T-helper 17 cell (primary cell): Measurements from ENCODE around the gene TRAPPC11. TPM values are rescaled to one million over a fixed set of nuclear protein-coding genes. Genes with fewer than 3 reads are reported as not detected.
"Not testable (repeated sequence)": the region's sequence is repeated elsewhere in the genome, so short reads cannot be mapped to it uniquely, and the experiment has no call there.

ENCODE experiments used
- ATAC-seq: fragments of 150-1000 bp; cut with Tn5 transposase; 2 replicates; pipeline ENCODE4 v1.10.0; 2021; ENCODE audit warnings: mild to moderate bottlenecking, moderate library complexity
- DNase-seq, 3 donors: peaks; one replicate each; pipeline versions ENCODE4 v3.0.0 to v3.0.0-alpha.2; 2020 to 2021
- H3K9me3 ChIP-seq: one replicate; pipeline ENCODE4 v1.7.0; 2013; ENCODE audit warnings: low read length, mild to moderate bottlenecking; ENCODE audit not compliant: control insufficient read depth, poor library complexity, severe bottlenecking
- H3K27ac Mint-ChIP-seq: one replicate; pipeline ENCODE4 v1.8.0; 2022; ENCODE audit warnings: mild to moderate bottlenecking, moderate library complexity, mixed read lengths
- H3K27me3 Mint-ChIP-seq: one replicate; pipeline ENCODE4 v1.8.0; 2022; ENCODE audit warnings: mixed read lengths
- H3K36me3 Mint-ChIP-seq: one replicate; pipeline ENCODE4 v1.8.0; 2022; ENCODE audit warnings: low read depth, mixed read lengths
- H3K4me1 Mint-ChIP-seq: one replicate; pipeline ENCODE4 v1.8.0; 2022; ENCODE audit warnings: mild to moderate bottlenecking, mixed read lengths
- H3K4me3 Mint-ChIP-seq: one replicate; pipeline ENCODE4 v1.8.0; 2022; ENCODE audit warnings: mild to moderate bottlenecking, moderate library complexity, mixed read lengths
- total RNA-seq, 4 donors: library from RNA in 2 of 4; stranded (reverse) in 2 of 4; gene quantifications; one replicate each; pipeline ENCODE4 v1.2.3 and lab custom pipeline; 2022 to 2026

The TRAPPC11 gene
- total RNA-seq (10 to 100 TPM; 24.7 to 27.3 TPM), total RNA-seq (lab: John Stamatoyannopoulos, UW) (53.7 to 95.4 reads per million in 2 donors)

DNA sequence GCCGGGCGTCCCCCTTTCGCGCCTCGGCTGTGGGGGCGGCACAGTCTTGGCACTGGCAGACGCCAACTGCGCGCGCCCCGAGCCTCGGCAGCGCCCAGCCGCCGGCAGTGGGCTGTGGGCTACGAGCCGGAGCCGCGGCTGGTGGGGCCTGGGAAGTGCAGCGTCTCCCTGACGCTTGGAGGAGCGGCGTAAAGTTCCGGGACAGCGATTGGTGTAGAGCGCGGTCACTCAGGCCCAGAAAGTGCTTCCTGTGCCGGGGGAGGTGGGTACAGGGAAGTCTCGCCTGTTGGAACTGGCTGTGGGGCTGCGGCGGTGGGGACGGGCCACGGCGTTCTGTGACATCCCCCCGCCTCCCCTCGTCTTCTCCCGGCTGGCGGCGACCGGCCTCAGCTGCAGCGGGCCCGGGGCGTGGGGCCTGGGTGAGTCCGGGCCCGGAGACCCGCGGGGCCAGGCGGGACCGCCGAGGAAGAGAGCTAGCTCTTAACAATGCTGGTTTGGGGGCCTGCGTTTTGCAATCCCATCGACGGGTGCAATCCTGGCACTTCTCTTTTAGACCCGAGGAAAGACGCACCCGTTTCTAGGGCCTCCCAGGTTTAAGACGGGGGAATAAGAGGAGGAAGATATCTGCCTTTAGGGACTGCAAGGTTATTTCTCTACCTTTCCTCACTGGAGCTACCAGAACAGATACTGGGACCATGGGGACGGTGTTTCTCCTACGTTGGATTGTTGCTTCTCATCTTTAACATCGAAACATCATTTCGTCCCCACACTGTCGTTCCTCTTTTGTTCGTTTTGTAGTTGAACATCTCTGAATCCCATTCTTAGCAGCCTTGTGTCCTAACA, at the start of gene TRAPPC11, which contains the start of gene RWDD4:
TRAPPC11 (plus strand) TSS at position 265 of the 843 bp plus-strand sequence. CDS start 4,575 bp downstream, outside the sequence.
RWDD4 (minus strand) TSS at position 157 of the 843 bp plus-strand sequence. CDS start 233 bp downstream, outside the sequence.
- H3K27me3 Mint-ChIP-seq, result no peaks in the 10 kb centered on the region
- DNase-seq (peak; percentile 89 to 93 (median 92)), ATAC-seq (peak; percentile 99)
- peak within 1 kb of the TSS; percentile 97 for H3K4me3 Mint-ChIP-seq
- peak within 1 kb of the TSS; percentile 94 for H3K27ac Mint-ChIP-seq
- peaks cover 27% of the 10 kb centered on the region for H3K4me1 Mint-ChIP-seq
- no peaks in the 10 kb centered on the region for H3K9me3 ChIP-seq
- peaks cover 3% of the 10 kb centered on the region for H3K36me3 Mint-ChIP-seq

DNA sequence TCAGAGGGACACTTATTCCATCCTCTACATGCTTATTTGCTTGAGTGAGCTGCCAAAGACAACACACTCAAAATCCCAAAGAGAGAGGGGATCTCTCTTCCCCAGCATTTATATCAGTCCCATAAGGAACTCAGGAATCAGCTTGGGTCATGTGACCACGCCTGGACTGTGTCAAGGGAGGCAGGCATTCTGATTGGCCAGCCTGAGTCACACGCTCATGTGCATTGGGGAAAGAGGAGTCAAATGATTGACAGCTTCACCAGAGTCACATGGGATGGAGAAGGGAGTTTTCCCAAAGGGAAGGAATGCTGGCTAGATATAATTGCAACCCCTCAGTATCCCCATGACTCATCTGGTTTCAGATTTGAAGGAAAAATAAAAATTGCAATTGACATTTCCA, 49.1 kb upstream of the TRAPPC11 start:
- no peaks in the 10 kb centered on the region for H3K9me3 ChIP-seq
- no peak for DNase-seq
- Mint-ChIP-seq H3K27me3 (peaks cover 20% of the 10 kb centered on the region), H3K36me3 (peaks cover 2% of the 10 kb centered on the region), H3K27ac (no peak overlapping the region), H3K4me1 (no peaks in the 10 kb centered on the region), H3K4me3 (no peak overlapping the region)
- ATAC-seq, result no peak

DNA sequence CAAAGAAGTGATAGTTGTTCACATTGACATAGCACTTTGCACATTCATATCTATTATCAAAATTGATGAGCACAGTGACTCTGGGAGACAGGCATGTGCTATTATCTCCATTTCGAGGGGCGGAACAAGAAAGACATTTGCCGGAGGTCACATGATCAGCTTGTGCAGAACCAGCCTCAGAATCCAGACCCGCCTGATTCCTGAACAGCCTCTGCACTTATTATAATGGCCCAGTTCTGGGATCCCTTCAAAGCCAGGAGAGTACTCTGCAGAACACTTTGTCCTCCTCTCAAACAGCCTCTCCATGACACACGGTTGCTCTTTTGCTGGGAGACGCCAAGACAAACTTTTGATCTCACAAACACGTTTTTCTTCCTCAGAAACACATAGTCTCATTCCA, 48.5 kb upstream of the TRAPPC11 start:
- ATAC-seq, result no peak
- Mint-ChIP-seq H3K4me3 (no peak overlapping the region), H3K27me3 (peaks cover 26% of the 10 kb centered on the region), H3K4me1 (no peaks in the 10 kb centered on the region), H3K36me3 (peaks cover 2% of the 10 kb centered on the region), H3K27ac (no peak overlapping the region)
- no peak for DNase-seq
- no peaks in the 10 kb centered on the region for H3K9me3 ChIP-seq

DNA sequence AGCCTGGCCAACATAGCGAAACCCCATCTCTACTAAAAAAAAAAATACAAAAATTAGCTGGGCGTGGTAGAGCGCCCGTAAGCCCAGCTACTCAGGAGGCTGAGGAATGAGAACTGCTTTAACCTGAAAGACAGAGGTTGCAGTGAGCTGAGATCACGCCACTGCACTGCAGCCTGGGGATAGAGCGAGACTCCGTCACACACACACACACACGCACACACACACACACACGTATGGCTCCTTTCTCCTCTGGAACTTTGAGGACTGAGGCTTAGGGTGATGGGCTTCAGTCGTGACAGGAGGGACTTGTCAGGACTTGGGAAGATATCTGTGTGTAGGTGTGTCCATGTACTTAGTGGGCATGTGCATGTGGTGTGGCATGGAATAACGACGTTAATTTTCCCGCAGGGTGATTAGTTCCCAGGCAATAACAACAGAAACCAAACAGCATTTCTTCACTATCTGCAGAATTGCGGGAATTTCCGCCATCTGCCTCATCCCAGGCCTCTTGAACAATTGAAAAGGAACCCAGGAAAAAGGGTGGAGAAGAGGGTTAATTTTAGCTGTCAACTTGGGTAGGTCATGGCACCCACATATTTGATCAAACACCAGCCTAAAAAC, 47.8 kb upstream of the TRAPPC11 start:
- Mint-ChIP-seq H3K27me3 (peaks cover 31% of the 10 kb centered on the region), H3K4me3 (no peak overlapping the region), H3K27ac (no peak overlapping the region), H3K4me1 (no peaks in the 10 kb centered on the region), H3K36me3 (peaks cover 2% of the 10 kb centered on the region)
- no peak for ATAC-seq
- no peaks in the 10 kb centered on the region for H3K9me3 ChIP-seq
- DNase-seq, result no peak

DNA sequence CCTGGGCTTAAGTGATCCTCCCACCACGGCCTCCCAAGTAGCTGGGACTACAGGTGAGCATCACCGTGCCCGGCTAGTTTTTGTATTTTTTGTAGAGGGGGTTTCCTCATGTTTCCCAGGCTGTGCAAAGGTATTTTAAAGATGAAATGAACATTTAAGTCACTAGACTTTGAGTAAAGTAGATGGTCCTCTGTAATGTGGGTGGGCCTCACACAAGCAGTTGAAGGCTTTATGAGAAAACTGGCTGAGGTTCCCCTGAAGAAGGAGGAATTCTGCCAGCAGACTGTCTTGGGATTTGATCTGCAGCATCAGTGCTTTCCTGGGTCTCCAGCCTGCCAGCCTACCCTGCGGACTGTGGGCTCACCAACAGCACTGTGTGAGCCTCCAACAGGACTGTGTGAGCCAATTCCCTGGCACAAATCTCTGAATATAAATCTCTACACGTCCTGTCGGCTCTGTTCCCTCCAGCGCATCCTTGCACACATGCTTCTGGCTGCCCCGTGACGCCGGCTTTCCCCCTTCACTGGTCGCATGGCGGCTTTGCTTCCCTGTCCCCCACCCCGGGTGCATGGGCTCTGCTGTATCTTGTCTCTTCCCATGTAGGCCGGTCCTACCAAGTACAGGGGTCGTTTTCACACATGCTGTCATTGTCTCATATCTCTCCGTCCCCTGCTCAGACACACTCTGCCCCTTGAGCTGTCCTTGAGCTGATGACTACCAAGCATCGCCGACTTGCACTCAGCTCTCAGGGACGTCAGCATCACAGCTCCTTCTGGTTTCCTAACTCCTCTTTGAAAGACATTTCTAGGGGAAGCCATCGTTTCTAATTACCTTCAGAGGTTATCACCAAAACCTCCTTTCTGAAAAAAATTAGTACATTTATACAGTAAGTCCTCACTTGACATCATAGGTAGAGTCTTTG, 46.5 kb upstream of the TRAPPC11 start:
- Mint-ChIP-seq H3K27me3 (peaks cover 23% of the 10 kb centered on the region), H3K4me3 (no peak overlapping the region), H3K36me3 (peaks cover 2% of the 10 kb centered on the region), H3K4me1 (peaks cover 2% of the 10 kb centered on the region), H3K27ac (peak overlapping the region; percentile 60)
- DNase-seq (no peak), ATAC-seq (no peak)
- no peaks in the 10 kb centered on the region for H3K9me3 ChIP-seq

DNA sequence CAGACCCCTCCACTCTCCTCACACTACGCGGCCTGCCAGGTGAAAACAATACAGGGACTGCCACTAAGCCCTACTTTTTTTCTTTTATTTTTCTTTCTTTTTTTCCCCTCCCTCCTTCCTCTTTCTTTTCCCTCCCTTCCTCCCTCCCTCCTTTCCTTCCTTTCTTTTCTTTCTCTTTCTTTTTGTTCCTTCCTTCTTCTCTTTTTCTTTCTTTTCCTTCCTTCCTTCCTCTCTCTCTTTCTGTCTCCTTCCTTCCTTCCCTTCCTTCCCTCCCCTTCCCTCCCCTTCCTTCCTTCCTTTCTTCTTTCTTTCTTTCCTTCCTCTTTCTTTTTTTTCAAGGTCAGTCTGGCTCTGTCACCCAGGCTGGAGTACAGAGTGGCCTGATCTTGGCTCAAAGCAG, 42.0 kb upstream of the TRAPPC11 start:
- Mint-ChIP-seq H3K4me1 (peaks cover 3% of the 10 kb centered on the region), H3K4me3 (no peak overlapping the region), H3K27me3 (peaks cover 23% of the 10 kb centered on the region), H3K27ac (peak overlapping the region; percentile 57), H3K36me3 (peaks cover 2% of the 10 kb centered on the region)
- no peak for ATAC-seq
- H3K9me3 ChIP-seq, result no peaks in the 10 kb centered on the region
- no peak for DNase-seq

DNA sequence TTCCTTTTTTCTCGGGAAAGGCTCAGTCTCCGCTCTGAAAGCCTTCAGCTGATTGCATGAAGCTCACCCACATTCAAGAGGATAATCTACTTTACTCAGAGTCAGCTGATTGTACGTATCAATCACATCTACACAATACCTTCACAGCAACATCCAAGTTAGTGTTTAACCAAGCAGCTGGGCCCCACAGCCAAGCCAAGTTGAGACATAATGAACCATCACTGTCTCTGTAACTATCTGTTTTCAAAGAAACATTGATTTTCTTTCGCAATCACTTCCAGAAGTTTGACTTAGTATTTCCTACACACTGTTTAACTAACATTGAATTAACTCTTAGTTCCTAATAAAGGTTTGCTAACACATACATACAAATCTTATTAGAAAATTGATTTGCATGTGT, 40.4 kb upstream of the TRAPPC11 start:
- Mint-ChIP-seq H3K27ac (no peak overlapping the region), H3K4me3 (no peak overlapping the region), H3K27me3 (peaks cover 15% of the 10 kb centered on the region), H3K36me3 (peaks cover 2% of the 10 kb centered on the region), H3K4me1 (peaks cover 3% of the 10 kb centered on the region)
- H3K9me3 ChIP-seq, result no peaks in the 10 kb centered on the region
- ATAC-seq (no peak), DNase-seq (no peak)

DNA sequence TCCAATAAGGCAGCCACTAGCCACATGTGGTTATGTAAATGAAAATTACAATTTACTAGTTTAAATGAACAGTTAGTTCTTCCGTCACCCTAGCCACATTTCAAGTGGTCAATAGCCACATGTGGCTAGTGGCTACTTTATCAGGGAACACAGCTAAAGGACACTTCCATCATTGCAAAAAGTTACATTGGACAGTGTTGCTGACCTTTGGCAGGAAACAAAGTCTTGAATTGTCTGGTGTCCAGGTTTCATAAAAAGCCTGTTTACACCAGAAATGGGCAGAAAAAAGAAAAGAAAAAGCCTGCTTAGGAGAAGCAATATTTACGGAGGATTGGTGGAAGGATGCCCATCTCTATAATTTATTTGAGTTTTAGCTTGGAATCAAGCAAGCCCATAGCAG, 38.7 kb upstream of the TRAPPC11 start:
- Mint-ChIP-seq H3K36me3 (peaks cover 2% of the 10 kb centered on the region), H3K4me3 (no peak overlapping the region)
- no peaks in the 10 kb centered on the region for H3K9me3 ChIP-seq

DNA sequence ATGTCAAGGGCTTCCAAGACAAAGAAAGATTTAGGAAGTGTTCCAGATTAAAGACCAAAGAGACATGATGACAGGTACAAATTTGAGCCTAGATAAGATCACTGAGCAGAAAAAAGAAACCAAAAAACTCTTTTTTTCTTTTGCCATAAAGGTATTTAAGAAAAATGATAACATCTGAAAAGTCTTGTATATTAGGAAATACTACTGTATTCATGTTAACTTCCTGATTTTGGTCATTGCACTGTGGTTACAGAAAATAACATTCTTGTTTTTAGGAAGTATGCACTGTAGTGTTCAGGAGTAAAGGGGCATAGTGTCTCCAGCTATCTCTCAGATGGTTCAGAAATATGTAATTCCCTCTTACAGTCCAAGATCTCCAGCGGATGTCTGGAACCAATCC, 37.2 kb upstream of the TRAPPC11 start:
- ATAC-seq (no peak), DNase-seq (no peak)
- H3K36me3 Mint-ChIP-seq, result peaks cover under 1% of the 10 kb centered on the region
- H3K9me3 ChIP-seq, result no peaks in the 10 kb centered on the region
- no peak overlapping the region for H3K4me3 Mint-ChIP-seq
- H3K4me1 Mint-ChIP-seq, result peaks cover 3% of the 10 kb centered on the region
- no peak overlapping the region for H3K27ac Mint-ChIP-seq
- peaks cover 6% of the 10 kb centered on the region for H3K27me3 Mint-ChIP-seq

More for the DNA sequence above, 38.7 kb upstream of the TRAPPC11 start:
- no peak for ATAC-seq
- no peak overlapping the region for H3K27ac Mint-ChIP-seq
- peaks cover 3% of the 10 kb centered on the region for H3K4me1 Mint-ChIP-seq
- DNase-seq, result no peak
- peaks cover 13% of the 10 kb centered on the region for H3K27me3 Mint-ChIP-seq

DNA sequence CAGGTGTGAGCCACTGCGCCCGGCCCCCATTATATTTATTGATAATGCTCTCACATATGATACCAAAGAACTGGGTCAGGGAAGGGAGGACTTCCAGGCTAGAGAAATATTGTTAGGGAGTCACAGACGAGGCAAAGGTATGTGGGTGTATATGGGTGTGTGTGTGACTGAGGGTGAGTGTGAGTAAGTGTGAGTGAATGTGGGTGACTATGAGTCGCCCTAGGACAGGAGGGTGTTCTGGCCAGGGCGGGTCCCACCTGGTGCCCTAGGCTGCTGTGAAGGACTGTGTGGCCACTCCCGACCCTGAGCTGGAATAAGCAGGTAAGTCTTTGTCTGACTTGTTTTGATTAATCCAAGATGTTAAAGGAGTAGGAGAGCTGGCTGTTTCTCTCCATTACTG, 34.5 kb upstream of the TRAPPC11 start:
- DNase-seq, result no peak
- Mint-ChIP-seq H3K27me3 (peaks cover 6% of the 10 kb centered on the region), H3K36me3 (peaks cover 2% of the 10 kb centered on the region), H3K27ac (no peak overlapping the region), H3K4me1 (peaks cover 2% of the 10 kb centered on the region), H3K4me3 (no peak overlapping the region)
- no peak for ATAC-seq
- H3K9me3 ChIP-seq, result no peaks in the 10 kb centered on the region

DNA sequence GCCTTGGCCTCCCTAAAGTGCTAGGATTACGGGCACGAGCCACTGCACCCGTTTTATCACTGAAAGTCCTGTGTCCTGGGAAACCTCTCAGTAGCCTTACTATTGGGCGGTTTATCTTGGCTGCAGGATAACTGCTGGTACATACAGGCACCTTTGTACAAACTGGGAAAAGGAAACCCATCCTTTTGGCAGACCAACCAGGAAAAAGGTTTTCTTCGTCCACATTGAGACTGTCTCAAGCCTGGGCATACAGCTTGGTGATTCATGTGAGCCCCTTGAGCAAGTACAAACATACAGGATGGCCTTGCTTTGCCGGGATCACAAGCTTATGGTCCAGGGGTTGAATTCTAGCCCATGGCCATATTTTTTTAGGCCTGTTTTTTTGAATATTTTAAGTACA, 32.9 kb upstream of the TRAPPC11 start:
- Mint-ChIP-seq H3K27ac (no peak overlapping the region), H3K36me3 (peaks cover 2% of the 10 kb centered on the region), H3K27me3 (peaks cover 6% of the 10 kb centered on the region), H3K4me3 (no peak overlapping the region), H3K4me1 (peaks cover 2% of the 10 kb centered on the region)
- no peak for ATAC-seq
- no peak for DNase-seq
- no peaks in the 10 kb centered on the region for H3K9me3 ChIP-seq

DNA sequence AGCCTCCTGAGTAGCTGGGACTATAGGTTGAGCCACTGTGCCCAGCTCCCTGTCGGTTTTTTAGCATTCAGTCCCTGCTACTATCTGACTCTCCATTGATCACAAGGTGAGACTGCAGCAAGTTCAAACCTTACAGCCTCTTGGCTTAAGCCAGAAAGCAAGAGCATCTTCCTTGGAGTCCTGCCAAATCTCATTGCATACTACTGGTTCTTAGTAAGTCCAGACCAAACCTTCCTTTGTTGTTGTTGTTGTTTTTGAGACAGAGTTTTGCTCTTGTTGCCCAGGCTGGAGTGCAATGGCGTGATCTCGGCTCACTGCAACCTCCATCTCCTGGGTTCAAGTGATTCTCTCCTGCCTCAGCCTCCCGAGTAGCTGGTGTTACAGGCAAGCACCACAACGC, 31.8 kb upstream of the TRAPPC11 start:
- not testable (repeated sequence) for H3K27me3 Mint-ChIP-seq, H3K4me3 Mint-ChIP-seq, H3K4me1 Mint-ChIP-seq, H3K36me3 Mint-ChIP-seq, DNase-seq, H3K27ac Mint-ChIP-seq, ATAC-seq, H3K9me3 ChIP-seq
